Urinary bladder (tissue), 4 donors: ENCODE measurements around the gene UBAP2. TPM values are rescaled to one million over a fixed set of nuclear protein-coding genes. Genes with fewer than 3 reads are reported as not detected.
"Not testable (repeated sequence)": the region's sequence is repeated elsewhere in the genome, so short reads cannot be mapped to it uniquely, and the experiment has no call there.

Experiments used
- DNase-seq: peaks from one replicate; pipeline ENCODE4 v3.0.0-alpha.2; 2015; ENCODE audit errors: extremely low spot score
- H3K27ac ChIP-seq: one replicate; pipeline ENCODE4 v1.5.1; 2013; ENCODE audit warnings: low read depth, mild to moderate bottlenecking, moderate library complexity
- H3K36me3 ChIP-seq: one replicate; pipeline ENCODE4 v1.6.1; 2013; ENCODE audit warnings: mild to moderate bottlenecking, moderate library complexity; ENCODE audit not compliant: insufficient read depth
- H3K4me1 ChIP-seq: one replicate; pipeline ENCODE4 v1.6.1; 2013; ENCODE audit warnings: mild to moderate bottlenecking, moderate library complexity; ENCODE audit not compliant: insufficient read depth
- H3K4me3 ChIP-seq: one replicate; pipeline ENCODE4 v1.5.1; 2013; ENCODE audit warnings: low read depth, low read length
- WGBS: extraction: QIAGEN DNeasy Blood & Tissue Kit; methylation state at CpG from one replicate; pipeline ENCODE4 v1.1.7; 2013; 5-methylcytosine and 5-hydroxymethylcytosine counted together
- polyA plus RNA-seq: library from polyadenylated mRNA; stranded (reverse); fragments of 200-250 nt; gene quantifications from one replicate; pipeline ENCODE4 v1.2.3, GENCODE V29; 2013
- total RNA-seq: library from RNA; depleted of rRNA; stranded (reverse); fragments of >200 nt; gene quantifications from one replicate; pipeline ENCODE4 v1.2.3, GENCODE V29; 2014
- donor health status: healthy with polysubstance abuse.
- donor health status: healthy.

UBAP2 gene
- total and polyA plus RNA-seq, 2 donors = 16.4 to 51.0 TPM

GRCh38 chr9:34037626-34038025 is 11.1 kb downstream of the UBAP2 start:
- H3K4me3 ChIP-seq = no peak overlapping the region
- H3K4me1 ChIP-seq = no peaks in the 10 kb centered on the region
- no peak overlapping the region for H3K27ac ChIP-seq
- DNase-seq = no peak
- 42% methylated on average over 2 of the region's 2 CpGs for WGBS
- no peaks in the 10 kb centered on the region for H3K36me3 ChIP-seq

- WGBS = 93% methylated on average over 5 of the region's 5 CpGs
- Histone ChIP-seq H3K4me1 (no peaks in the 10 kb centered on the region), H3K4me3 (no peak overlapping the region), H3K36me3 (no peaks in the 10 kb centered on the region), H3K27ac (no peak overlapping the region)
- no peak for DNase-seq
These were observed 12.1 kb downstream of the UBAP2 start for GRCh38 chr9:34036625-34037024.

GRCh38 chr9:34035656-34036055 is 13.0 kb downstream of the UBAP2 start:
- H3K27ac ChIP-seq = no peak overlapping the region
- H3K36me3 ChIP-seq = no peaks in the 10 kb centered on the region
- no peak overlapping the region for H3K4me3 ChIP-seq
- H3K4me1 ChIP-seq = no peaks in the 10 kb centered on the region
- WGBS = 43% methylated on average over 5 of the region's 5 CpGs
- DNase-seq = no peak

GRCh38 chr9:34034698-34035065 is 14.0 kb downstream of the UBAP2 start:
- Histone ChIP-seq H3K27ac (no peak overlapping the region), H3K4me3 (no peak overlapping the region), H3K36me3 (no peaks in the 10 kb centered on the region), H3K4me1 (no peaks in the 10 kb centered on the region)
- no peak for DNase-seq
- WGBS = 92% methylated on average over 6 of the region's 6 CpGs

GRCh38 chr9:34032631-34033030 is 16.1 kb downstream of the UBAP2 start:
- Histone ChIP-seq H3K36me3 (no peaks in the 10 kb centered on the region), H3K27ac (no peak overlapping the region), H3K4me3 (no peak overlapping the region), H3K4me1 (no peaks in the 10 kb centered on the region)
- DNase-seq = no peak
- WGBS = 78% methylated on average over 7 of the region's 7 CpGs

- no peak overlapping the region for H3K4me3 ChIP-seq
- H3K4me1 ChIP-seq = no peaks in the 10 kb centered on the region
- peaks cover 1% of the 10 kb centered on the region for H3K36me3 ChIP-seq
- 97% methylated on average over 11 of the region's 11 CpGs for WGBS
- DNase-seq = no peak
- H3K27ac ChIP-seq = no peak overlapping the region
These were observed 20.7 kb downstream of the UBAP2 start for GRCh38 chr9:34027845-34028574.

GRCh38 chr9:34025811-34026210 is 22.9 kb downstream of the UBAP2 start:
- whole genome bisulfite sequencing = 59% methylated on average over 5 of the region's 5 CpGs
- peaks cover 1% of the 10 kb centered on the region for H3K36me3 ChIP-seq
- no peak overlapping the region for H3K4me3 ChIP-seq
- no peak for DNase-seq
- H3K27ac ChIP-seq = no peak overlapping the region
- no peaks in the 10 kb centered on the region for H3K4me1 ChIP-seq

GRCh38 chr9:34025062-34025461 is 23.6 kb downstream of the UBAP2 start:
- WGBS = 76% methylated on average over 1 of the region's 1 CpG
- Histone ChIP-seq H3K4me1 (no peaks in the 10 kb centered on the region), H3K27ac (no peak overlapping the region), H3K36me3 (peaks cover 1% of the 10 kb centered on the region), H3K4me3 (no peak overlapping the region)
- DNase-seq = no peak

- not testable (repeated sequence) for H3K4me1 ChIP-seq, H3K27ac ChIP-seq, H3K4me3 ChIP-seq, DNase-seq, H3K36me3 ChIP-seq
- 94% methylated on average over 9 of the region's 9 CpGs for WGBS
These were observed 24.2 kb downstream of the UBAP2 start for GRCh38 chr9:34024476-34024875.

- Histone ChIP-seq H3K27ac (no peak overlapping the region), H3K36me3 (peaks cover 4% of the 10 kb centered on the region), H3K4me1 (no peaks in the 10 kb centered on the region), H3K4me3 (no peak overlapping the region)
- 100% methylated on average over 2 of the region's 4 CpGs for WGBS
- DNase-seq = no peak
These were observed 32.5 kb downstream of the UBAP2 start for GRCh38 chr9:34016149-34016548.

GRCh38 chr9:34010979-34011378 is 37.7 kb downstream of the UBAP2 start:
- Histone ChIP-seq H3K36me3 (peaks cover 4% of the 10 kb centered on the region), H3K4me3 (no peak overlapping the region), H3K27ac (no peak overlapping the region), H3K4me1 (no peaks in the 10 kb centered on the region)
- no peak for DNase-seq
- 86% methylated on average over 4 of the region's 4 CpGs for WGBS

GRCh38 chr9:34001951-34002350 is 46.7 kb downstream of the UBAP2 start:
- Histone ChIP-seq H3K36me3 (peaks cover 2% of the 10 kb centered on the region), H3K4me1 (no peaks in the 10 kb centered on the region), H3K27ac (no peak overlapping the region), H3K4me3 (no peak overlapping the region)
- 81% methylated on average over 2 of the region's 2 CpGs for WGBS
- DNase-seq = no peak

- Histone ChIP-seq H3K4me3 (no peak overlapping the region), H3K27ac (no peak overlapping the region), H3K36me3 (peaks cover 2% of the 10 kb centered on the region), H3K4me1 (no peaks in the 10 kb centered on the region)
- no peak for DNase-seq
- 87% methylated on average over 3 of the region's 3 CpGs for WGBS
These were observed 47.4 kb downstream of the UBAP2 start for GRCh38 chr9:34001298-34001697.

GRCh38 chr9:33995449-33995848 is 53.2 kb downstream of the UBAP2 start:
- Histone ChIP-seq H3K4me3 (no peak overlapping the region), H3K27ac (no peak overlapping the region), H3K36me3 (no peaks in the 10 kb centered on the region), H3K4me1 (no peaks in the 10 kb centered on the region)
- DNase-seq = no peak

- Histone ChIP-seq H3K4me1 (no peaks in the 10 kb centered on the region), H3K36me3 (no peaks in the 10 kb centered on the region), H3K27ac (no peak overlapping the region), H3K4me3 (no peak overlapping the region)
- DNase-seq = no peak
- WGBS = 35% methylated on average over 2 of the region's 2 CpGs
These were observed 55.6 kb downstream of the UBAP2 start for GRCh38 chr9:33993104-33993503.
